GM12891 (cell line): ENCODE measurements around the gene TTC9B.

Experiments
- POLR2A ChIP-seq: IDR thresholded peaks from 2 replicates; pipeline ENCODE4 v1.6.1; 2011; ENCODE audit warnings: low read depth, low read length, control low read depth
- POLR2AphosphoS5 ChIP-seq: IDR thresholded peaks from 2 replicates; pipeline ENCODE4 v1.6.1; 2011; ENCODE audit warnings: low read depth, low read length, control low read depth
- SPI1 ChIP-seq: IDR thresholded peaks from 2 replicates; pipeline ENCODE4 v1.6.1; 2011; ENCODE audit warnings: low read depth, low read length, control low read depth

DNA sequence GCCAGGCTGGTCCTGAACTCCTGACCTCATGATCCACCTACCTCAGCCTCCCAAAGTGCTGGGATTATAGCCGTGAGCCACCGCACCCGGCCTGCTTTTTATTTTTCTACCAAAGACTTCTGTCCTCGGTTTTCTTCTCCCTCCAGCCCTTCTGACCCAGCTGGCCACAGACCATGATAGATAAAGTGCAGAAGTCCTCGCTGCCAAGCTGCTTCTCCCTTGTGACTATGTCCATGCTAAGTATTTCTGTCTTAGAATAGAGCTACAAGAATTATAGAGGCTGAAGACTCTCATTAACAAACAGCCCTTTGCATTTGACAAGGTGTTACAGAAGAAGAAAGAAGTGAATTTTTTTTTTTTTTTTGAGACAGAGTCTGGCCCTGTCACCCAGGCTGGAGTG, 42.4 kb downstream of the TTC9B start:
- TF ChIP-seq POLR2A = no peak
- no peak for TF ChIP-seq POLR2AphosphoS5
- no peak for TF ChIP-seq SPI1
